ENCODE measurements around the gene PSD2. TPM values are rescaled to one million over a fixed set of nuclear protein-coding genes. Genes with fewer than 3 reads are reported as not detected.

The PSD2 gene
- total RNA-seq (2021; ENCODE audit: unreplicated experiment) (0.05 TPM), Bru-seq, nascent RNA (percentile 13 among the genes with signal in this experiment), BruChase-seq, experiment 1, labeled RNA remaining after a 2-hour chase (percentile 15 among the genes with signal in this experiment), BruChase-seq, experiment 2, labeled RNA remaining after a 6-hour chase (percentile 14 among the genes with signal in this experiment)
- 0.13 TPM for polyA plus RNA-seq (2012; ENCODE audit: insufficient read length)
- long read RNA-seq, full-length matches to known transcripts, result 1 of 1 reads
- long read RNA-seq, partial matches to known transcripts, result 0 of 1 reads
- long read RNA-seq, other reads (novel, unspliced or antisense), result 0 of 1 reads

DNA sequence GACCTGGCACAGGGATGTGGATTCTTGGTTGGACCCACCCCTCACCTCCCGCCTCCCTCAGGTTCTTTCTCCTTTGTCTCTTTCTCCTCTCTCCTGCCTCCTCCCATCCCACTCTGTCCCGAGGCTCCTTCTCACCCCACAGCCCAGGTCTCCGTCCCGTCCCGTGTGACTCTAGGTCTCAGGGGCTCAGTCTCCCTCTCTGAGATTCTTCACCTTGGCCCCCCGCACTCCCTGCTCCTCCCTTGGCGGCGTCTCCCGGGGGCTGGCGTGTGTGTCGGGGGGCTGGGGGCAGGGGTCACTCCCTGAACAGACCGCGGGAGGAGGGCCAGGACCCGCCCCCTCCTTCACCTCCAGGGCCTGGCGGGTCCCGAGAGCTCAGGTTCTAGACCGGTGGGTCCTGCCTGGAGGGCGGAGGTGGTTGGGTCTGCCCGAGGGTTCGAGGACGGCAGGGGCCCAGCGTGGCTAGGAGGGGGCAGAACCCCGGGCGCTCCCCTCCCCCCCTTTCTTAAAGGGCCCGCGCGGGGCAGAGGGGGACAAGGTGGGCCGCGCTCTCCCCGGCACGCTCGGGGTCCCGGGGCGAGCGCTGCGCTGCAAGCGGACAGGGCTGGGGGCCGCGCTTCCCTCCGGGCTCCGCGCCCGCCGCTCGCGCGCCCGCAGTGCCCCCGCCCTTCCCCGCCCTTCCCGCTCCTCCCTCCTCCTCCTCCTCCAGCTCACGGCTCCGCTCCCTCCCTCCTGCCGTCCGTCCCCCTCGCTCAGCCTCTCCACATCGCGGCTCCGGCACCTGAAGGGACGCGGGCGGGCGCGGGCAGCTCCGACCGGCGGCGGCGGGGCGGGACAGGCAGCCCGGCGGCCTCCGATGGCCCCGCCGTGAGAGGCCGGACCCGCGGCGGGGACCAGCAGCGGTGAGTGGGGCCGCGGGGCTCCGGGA is at the start of gene PSD2:
PSD2 (plus strand) TSS at position 735 of the 928 bp plus-strand sequence. CDS start 13,633 bp downstream, outside the sequence.
- intact Hi-C loops (cut with micrococcal nuclease; ENCODE audit: unreplicated experiment), result no loop called here

More for the DNA sequence above, at the start of gene PSD2:
- H3K9me3 ChIP-seq (ENCODE audit: control insufficient read depth, insufficient read depth, low read depth, low read length), result no peaks in the 10 kb centered on the region
- H3K27ac ChIP-seq (ENCODE audit: low read length), result no peak within 1 kb of the TSS
- ATAC-seq (peak; percentile 58), DNase-seq (ENCODE audit: low read depth, low spot score) (no peak)
- POLR2A ChIA-PET, result no interaction called here
- H3K36me3 ChIP-seq (ENCODE audit: control insufficient read depth, insufficient read depth, low read length), result no peaks in the 10 kb centered on the region
- peaks cover 4% of the 10 kb centered on the region; the same call in 1 of the 2 replicates for H3K4me1 ChIP-seq (ENCODE audit: control insufficient read depth, insufficient read depth, low read length)
- no TSS peak for BruUV-seq (replicated peaks)
- H3K27me3 ChIP-seq (ENCODE audit: control insufficient read depth, insufficient read depth, low read length), result peaks cover 13% of the 10 kb centered on the region
- peak within 1 kb of the TSS; percentile 36 to 38 for H3K4me3 ChIP-seq (ENCODE audit: low read depth in 2 of 2, low read length in 2 of 2)
- TF ChIP-seq POLR2AphosphoS5 (IDR thresholded peaks at IDR 0.05; ENCODE audit: low read depth, low read length), result no peak
- no peak for TF ChIP-seq CTCF (IDR thresholded peaks at IDR 0.05)
- no peak for TF ChIP-seq TCF7L2 (IDR thresholded peaks at IDR 0.05; ENCODE audit: low read depth, low read length)
- no peak for TF ChIP-seq REST (IDR thresholded peaks at IDR 0.05; ENCODE audit: insufficient read depth in 1 of 2, low read depth in 2 of 2, low read length in 1 of 2)
- no peak for TF ChIP-seq SIN3A (IDR thresholded peaks at IDR 0.05; ENCODE audit: borderline replicate concordance, insufficient read depth, low read depth, low read length)
- in situ Hi-C loops (cut with HindIII; ENCODE audit: low pct_unique_long_range_greater_than_20kb, low sequenced_read_pairs), result no loop called here
- CTCF ChIA-PET, result no interaction called here
